Measurements from ENCODE around the gene ORAI3.

- TF ChIP-seq CTCF (conservative IDR thresholded peaks at IDR 0.05 in 1 of 2, IDR thresholded peaks at IDR 0.05 in 1 of 2; ENCODE audit: low read depth in 1 of 2, low read length in 2 of 2) (no peak), EZH2 (IDR thresholded peaks at IDR 0.05; ENCODE audit: low read length, missing control alignments) (no peak)
Measured at GRCh38 chr16:30920891-30921290, 28.0 kb upstream of the ORAI3 start.

All from fibroblast of lung (primary cell).